Hepatocyte (in vitro differentiated cells): ENCODE results near the gene S100A7.

Experiments
- EZH2 ChIP-seq: fragments of 200-600 bp; sonication (generic); IDR thresholded peaks from 2 replicates; pipeline ENCODE4 v1.6.1; 2016; ENCODE audit warnings: antibody characterized with exemption, mild to moderate bottlenecking, borderline replicate concordance
- EZH2phosphoT487 ChIP-seq: fragments of 200-600 bp; sonication (generic); IDR thresholded peaks from one replicate; pipeline ENCODE4 v1.6.1; 2018; ENCODE audit warnings: antibody characterized with exemption, mild to moderate bottlenecking, low read depth, moderate library complexity; ENCODE audit not compliant: unreplicated experiment, severe bottlenecking

- no peak for TF ChIP-seq EZH2
- no peak for TF ChIP-seq EZH2phosphoT487
Observed at GRCh38 chr1:153422450-153423068, 37.9 kb downstream of the S100A7 start.
